NB4 (cell line): Measurements from ENCODE around the gene PLA2G7.

Experiments used
- DNase-seq: peaks from one replicate; pipeline ENCODE4 v3.0.0; 2010; ENCODE audit warnings: low read depth
- H3K4me3 ChIP-seq: one replicate; pipeline ENCODE4 v1.5.1; 2011; ENCODE audit warnings: mild to moderate bottlenecking, low read depth, low read length, moderate library complexity
- CTCF ChIP-seq: IDR thresholded peaks from one replicate; pipeline ENCODE4 v1.5.1; 2012; ENCODE audit warnings: low read depth, low read length
- MAX ChIP-seq: IDR thresholded peaks from 2 replicates; pipeline ENCODE4 v1.6.1; 2011; ENCODE audit warnings: low read depth, low read length
- MYC ChIP-seq: IDR thresholded peaks from 2 replicates; pipeline ENCODE4 v1.6.1; 2011; ENCODE audit warnings: low read depth, low read length
- POLR2A ChIP-seq: IDR thresholded peaks from 2 replicates; pipeline ENCODE4 v1.6.1; 2011; ENCODE audit warnings: mild to moderate bottlenecking; ENCODE audit not compliant: insufficient read length; ENCODE audit errors: extremely low read depth

The PLA2G7 gene

GRCh38 chr6:46657642-46658041 is 77.5 kb downstream of the PLA2G7 start:
- DNase-seq = no peak
- no peak for TF ChIP-seq POLR2A
- TF ChIP-seq CTCF = no peak
- TF ChIP-seq MAX = no peak
- TF ChIP-seq MYC = no peak
- H3K4me3 ChIP-seq = no peak overlapping the region

GRCh38 chr6:46655803-46656202 is 79.4 kb downstream of the PLA2G7 start:
- DNase-seq = peak; percentile 20
- no peak for TF ChIP-seq POLR2A
- TF ChIP-seq MAX = no peak
- TF ChIP-seq MYC = no peak
- TF ChIP-seq CTCF = peak; percentile 38
- H3K4me3 ChIP-seq = no peak overlapping the region
